ENCODE data around the gene CEMIP.

- no peak for TF ChIP-seq CTCF (IDR thresholded peaks at IDR 0.05)
- no peak for TF ChIP-seq POLR2AphosphoS5 (IDR thresholded peaks at IDR 0.05)
- no peak for TF ChIP-seq EP300 (IDR thresholded peaks at IDR 0.05)
- TF ChIP-seq POLR2A (IDR thresholded peaks at IDR 0.05) = no peak
Measured at GRCh38 chr15:80834402-80834801, 55.2 kb downstream of the CEMIP start.
